Gastroesophageal sphincter (tissue), 4 donors: ENCODE measurements around the gene SMG6. TPM values are rescaled to one million over a fixed set of nuclear protein-coding genes. Genes with fewer than 3 reads are reported as not detected.

Experiments used
- ATAC-seq: fragments of 150-250 bp; one replicate; pipeline ENCODE4 v1.9.1; 2016; ENCODE audit warnings: mild to moderate bottlenecking, moderate library complexity
- H3K27ac ChIP-seq, 4 donors: fragments of 200-600 bp; sonication (generic) in 3 of 4; 1 replicate in 3 of 4; 2 replicates in 1 of 4; pipeline ENCODE4 v1.5.1; 2016 to 2019
- H3K27me3 ChIP-seq: fragments of 200-600 bp; sonication (generic); one replicate; pipeline ENCODE4 v1.5.1; 2019
- H3K36me3 ChIP-seq, 2 donors: fragments of 200-600 bp; sonication (generic); one replicate each; pipeline ENCODE4 v1.5.1; 2019; ENCODE audit warnings: control low read depth in 1 of 2
- H3K4me1 ChIP-seq, 3 donors: fragments of 200-600 bp; sonication (generic); 1 replicate in 2 of 3; 2 replicates in 1 of 3; pipeline ENCODE4 v1.5.1; 2016 to 2019; ENCODE audit warnings: control low read depth in 2 of 3
- H3K4me3 ChIP-seq, 2 donors: fragments of 200-600 bp; sonication (generic); one replicate each; pipeline ENCODE4 v1.5.1; 2019; ENCODE audit warnings: mild to moderate bottlenecking in 1 of 2, moderate library complexity in 1 of 2
- H3K9me3 ChIP-seq, 3 donors: fragments of 200-600 bp; sonication (generic); one replicate each; pipeline ENCODE4 v1.5.1; 2017 to 2019; ENCODE audit warnings: control low read depth in 2 of 3
- CTCF ChIP-seq, 4 experiments: fragments of 200-600 bp in 2 of 4; fragments of 450-650 bp in 2 of 4; sonication (generic) in 1 of 4; IDR thresholded peaks; one replicate each; pipeline ENCODE4 v1.5.1; 2017 to 2019; ENCODE audit warnings: antibody characterized with exemption in 4 of 4, mild to moderate bottlenecking in 2 of 4, moderate library complexity in 2 of 4
- EP300 ChIP-seq: sonication (generic); formaldehyde crosslinking; IDR thresholded peaks from one replicate; pipeline ENCODE4 v1.6.1; 2017; ENCODE audit warnings: antibody characterized with exemption, mild to moderate bottlenecking
- POLR2A ChIP-seq, 2 donors: fragments of 450-650 bp; IDR thresholded peaks; one replicate each; pipeline ENCODE4 v1.6.1; 2017; ENCODE audit warnings: antibody characterized with exemption in 2 of 2, mild to moderate bottlenecking in 2 of 2, moderate library complexity in 1 of 2
- POLR2AphosphoS5 ChIP-seq: sonication (generic); formaldehyde crosslinking; IDR thresholded peaks from one replicate; pipeline ENCODE4 v1.6.1; 2017; ENCODE audit warnings: antibody characterized with exemption
- WGBS, 2 donors: methylation state at CpG; one replicate each; pipeline ENCODE4 v1.1.5; 2018; ENCODE audit warnings: low coverage in 1 of 2; 5-methylcytosine and 5-hydroxymethylcytosine counted together
- total RNA-seq, 4 donors: library from RNA; depleted of rRNA; stranded (reverse); fragments of >200 nt; gene quantifications; one replicate each; pipeline ENCODE4 v1.1.0, GENCODE V29; 2016

Gene SMG6
- total RNA-seq, 4 donors from 2014 or later: 27.2 to 75.5 (median 43.9) TPM

DNA sequence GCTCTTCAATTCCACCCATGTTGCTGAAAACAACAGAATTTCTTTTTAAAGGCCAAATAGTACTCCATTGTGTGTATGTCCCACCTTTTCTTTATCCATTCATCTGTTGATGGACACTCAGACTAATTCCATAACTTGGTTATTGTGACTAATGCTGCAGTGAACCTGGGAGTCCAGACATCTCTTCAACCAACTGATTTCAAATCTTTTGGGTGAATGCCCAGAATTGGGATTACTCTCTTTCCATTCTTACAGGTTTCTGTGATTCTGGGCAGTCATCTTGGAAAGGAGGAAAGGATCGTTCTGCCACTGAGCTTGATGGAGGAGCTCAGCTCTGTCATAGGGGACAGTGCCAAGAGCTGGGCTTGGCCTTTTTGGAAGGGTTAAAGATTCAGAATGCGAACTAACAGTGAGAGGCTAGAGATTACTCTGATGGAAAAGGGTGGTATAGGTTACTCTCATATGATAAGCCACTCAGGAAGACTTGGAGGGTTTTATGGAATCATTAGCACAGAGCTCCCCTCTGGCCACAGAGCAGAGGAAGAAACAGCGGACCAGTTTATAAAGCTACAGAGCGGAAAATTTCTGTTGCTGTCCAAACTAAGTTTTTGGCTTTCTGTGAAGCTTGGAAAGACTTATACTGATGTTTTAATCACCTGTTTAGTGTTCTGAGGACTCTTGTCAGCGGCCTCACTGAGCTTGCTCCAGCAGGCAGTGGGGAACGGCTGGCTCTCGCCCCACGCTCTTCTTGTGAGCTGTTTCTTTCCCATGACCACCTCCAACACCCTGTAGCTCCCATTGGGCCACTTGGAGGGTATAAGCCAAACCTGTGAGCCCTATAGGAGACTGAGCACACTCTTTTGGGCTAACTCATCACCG is 200.4 kb downstream of the SMG6 start:
- H3K27me3 ChIP-seq: no peaks in the 10 kb centered on the region
- no peak for TF ChIP-seq POLR2A (IDR thresholded peaks at IDR 0.05)
- no peak for TF ChIP-seq EP300
- no peak for TF ChIP-seq CTCF (IDR thresholded peaks at IDR 0.05)
- TF ChIP-seq POLR2AphosphoS5: no peak
- no peaks in the 10 kb centered on the region for H3K9me3 ChIP-seq
- no peaks in the 10 kb centered on the region for H3K36me3 ChIP-seq
- H3K4me1 ChIP-seq: peaks cover 0 to 49% (median 8%) of the 10 kb centered on the region in 3 donors
- WGBS, 2 donors: 39 to 64% methylated on average over 3 to 9 of the region's 9 CpGs
- H3K27ac ChIP-seq: peak overlapping the region; percentile 12 to 63 (median 60)
- no peak overlapping the region for H3K4me3 ChIP-seq
- ATAC-seq: peak; percentile 11

- Histone ChIP-seq H3K27ac (peak overlapping the region in 2 of 4 donors; percentile 27 to 32), H3K4me1 (peaks cover 0 to 34% (median 4%) of the 10 kb centered on the region in 3 donors), H3K27me3 (no peaks in the 10 kb centered on the region), H3K4me3 (no peak overlapping the region), H3K36me3 (no peaks in the 10 kb centered on the region), H3K9me3 (no peaks in the 10 kb centered on the region)
- ATAC-seq: no peak
- TF ChIP-seq CTCF (IDR thresholded peaks at IDR 0.05) (no peak), POLR2A (IDR thresholded peaks at IDR 0.05) (no peak), POLR2AphosphoS5 (no peak), EP300 (no peak)
- 54 to 59% methylated on average over 8 to 11 of the region's 15 CpGs for WGBS, 2 donors
Measured at GRCh38 chr17:2101448-2102257, 201.9 kb downstream of the SMG6 start.

- H3K27me3 ChIP-seq: no peaks in the 10 kb centered on the region
- H3K36me3 ChIP-seq: no peaks in the 10 kb centered on the region
- 76 to 87% methylated on average over 3 of the region's 10 CpGs for WGBS, 2 donors
- ATAC-seq: no peak
- no peaks in the 10 kb centered on the region for H3K9me3 ChIP-seq
- peak overlapping the region in 3 of 4 donors; percentile 25 to 47 (median 39) for H3K27ac ChIP-seq
- H3K4me3 ChIP-seq: no peak overlapping the region
- TF ChIP-seq POLR2AphosphoS5 (no peak), CTCF (IDR thresholded peaks at IDR 0.05) (no peak), EP300 (no peak), POLR2A (IDR thresholded peaks at IDR 0.05) (no peak)
- peaks cover 0 to 23% (median 9%) of the 10 kb centered on the region in 3 donors for H3K4me1 ChIP-seq
Measured at GRCh38 chr17:2095536-2095910, 208.1 kb downstream of the SMG6 start.

DNA sequence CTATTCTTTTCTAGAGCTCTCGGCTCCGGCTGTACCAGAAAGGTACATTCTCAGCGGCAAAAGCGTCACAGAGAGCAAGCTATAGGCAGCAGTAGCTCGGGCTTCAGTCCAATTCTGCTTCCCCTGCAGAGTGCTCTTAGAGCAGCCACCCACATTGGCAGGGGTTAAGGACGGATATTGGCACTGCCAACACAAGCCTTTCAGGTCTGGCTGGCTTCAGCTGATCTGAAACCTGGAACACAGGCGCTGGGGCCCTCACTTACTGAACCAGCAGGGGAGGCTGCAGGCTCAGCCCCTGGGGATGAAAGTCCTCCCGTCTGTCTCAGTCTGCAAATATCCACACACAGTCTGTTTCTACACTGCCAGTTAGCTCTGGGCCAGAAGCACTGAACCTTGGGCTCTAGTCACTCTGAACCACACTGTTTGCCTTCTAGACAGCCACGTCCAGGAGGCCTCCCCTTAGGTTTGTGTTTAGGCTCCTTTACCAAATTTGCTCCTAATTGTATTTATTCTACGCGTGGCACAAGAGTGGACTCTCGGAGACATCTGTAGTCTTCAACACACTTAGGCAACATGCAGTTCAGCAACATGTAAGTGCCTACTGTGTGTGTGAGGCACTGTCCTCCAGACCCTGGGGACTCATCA is 208.6 kb downstream of the SMG6 start:
- TF ChIP-seq POLR2A (IDR thresholded peaks at IDR 0.05) (no peak), CTCF (IDR thresholded peaks at IDR 0.05) (peak in 3 of 4 experiments; percentile 64 to 77 (median 70))
- Histone ChIP-seq H3K27ac (peak overlapping the region in 3 of 4 donors; percentile 25 to 47 (median 39)), H3K27me3 (no peaks in the 10 kb centered on the region), H3K4me1 (peaks cover 0 to 28% (median 10%) of the 10 kb centered on the region in 3 donors), H3K36me3 (no peaks in the 10 kb centered on the region), H3K9me3 (no peaks in the 10 kb centered on the region), H3K4me3 (no peak overlapping the region)
- 59 to 75% methylated on average over 3 to 4 of the region's 12 CpGs for WGBS, 2 donors
- peak; percentile 65 for ATAC-seq
